ENCODE measurements around the gene LARP4. TPM values are rescaled to one million over a fixed set of nuclear protein-coding genes. Genes with fewer than 3 reads are reported as not detected.
A peak's percentile ranks its signal among the peaks of the same experiment; 100 is the strongest.

The LARP4 gene
- total and polyA plus RNA-seq, 2 experiments from 2014 or later, result 59.1 to 88.8 TPM

- H3K4me3 Mint-ChIP-seq, result no peak overlapping the region
- ATAC-seq, result no peak
Measured at GRCh38 chr12:50380761-50381325, 19.8 kb upstream of the LARP4 start.

GRCh38 chr12:50387487-50387886 lies 13.2 kb upstream of the LARP4 start:
- Histone ChIP-seq H3K4me2 (peak overlapping the region; percentile 68), H3K9me2 (ENCODE audit: insufficient read depth) (no peaks in the 10 kb centered on the region), H3K4me1 (ENCODE audit: insufficient read depth) (peaks cover 25% of the 10 kb centered on the region), H3K79me2 (replicated peaks; ENCODE audit: insufficient read depth) (no peaks in the 10 kb centered on the region), H3K27ac (ENCODE audit: low read depth) (peak overlapping the region; percentile 52), H4K20me1 (replicated peaks; ENCODE audit: insufficient read depth) (no peaks in the 10 kb centered on the region), H3K36me3 (ENCODE audit: insufficient read depth) (no peaks in the 10 kb centered on the region), H3K4me3 (peak overlapping the region; percentile 27; the same call in 1 of the 2 replicates), H2AFZ (peak overlapping the region; percentile 76), H3K27me3 (ENCODE audit: insufficient read depth) (no peaks in the 10 kb centered on the region), H3F3A (replicated peaks; ENCODE audit: low read depth) (0 out of 2 replicates have a peak, but pooled peaks cover 4% of the 10 kb centered on the region)
- DNase-seq (ENCODE audit: low spot score) (no peak), ATAC-seq (peak; percentile 15; the same call in 2 of the 3 replicates)
- no peak for TF ChIP-seq ZNF114 (CRISPR knock-in tag; IDR thresholded peaks at IDR 0.05)
- H3K27ac Mint-ChIP-seq, result peak overlapping the region; percentile 54
- no peaks in the 10 kb centered on the region for H3K36me3 Mint-ChIP-seq (ENCODE audit: low read depth)
- no peaks in the 10 kb centered on the region for H3K9me3 Mint-ChIP-seq
- peak overlapping the region; percentile 52; the same call in 1 of the 3 replicates for H3K4me3 Mint-ChIP-seq
- peaks cover 4% of the 10 kb centered on the region for H3K27me3 Mint-ChIP-seq (ENCODE audit: insufficient read depth, low read depth, poor library complexity)
- H3K4me1 Mint-ChIP-seq, result peaks cover 24% of the 10 kb centered on the region

More at GRCh38 chr12:50380761-50381325, 19.8 kb upstream of the LARP4 start:
- no peak overlapping the region for H2AFZ ChIP-seq
- no peak for DNase-seq (ENCODE audit: low spot score)
- no peak overlapping the region for H3K27ac ChIP-seq (ENCODE audit: low read depth)
- H3K4me1 ChIP-seq (ENCODE audit: insufficient read depth), result no peaks in the 10 kb centered on the region
- H3K27me3 ChIP-seq (ENCODE audit: insufficient read depth), result no peaks in the 10 kb centered on the region
- Mint-ChIP-seq H3K4me1 (no peaks in the 10 kb centered on the region; the same call in 2 of the 3 replicates), H3K27me3 (ENCODE audit: insufficient read depth, low read depth, poor library complexity) (peaks cover 3% of the 10 kb centered on the region), H3K27ac (no peak overlapping the region), H3K36me3 (ENCODE audit: low read depth) (no peaks in the 10 kb centered on the region), H3K9me3 (no peaks in the 10 kb centered on the region)
- H3K9me2 ChIP-seq (ENCODE audit: insufficient read depth), result no peaks in the 10 kb centered on the region
- H3K36me3 ChIP-seq (ENCODE audit: insufficient read depth), result no peaks in the 10 kb centered on the region
- H3F3A ChIP-seq (replicated peaks; ENCODE audit: low read depth), result no peaks in the 10 kb centered on the region
- H3K4me3 ChIP-seq, result no peak overlapping the region
- H3K79me2 ChIP-seq (replicated peaks; ENCODE audit: insufficient read depth), result no peaks in the 10 kb centered on the region
- no peaks in the 10 kb centered on the region for H4K20me1 ChIP-seq (replicated peaks; ENCODE audit: insufficient read depth)
- no peak for TF ChIP-seq ZNF331 (CRISPR knock-in tag; IDR thresholded peaks at IDR 0.05; ENCODE audit: low read depth)
- no peak overlapping the region for H3K4me2 ChIP-seq

GRCh38 chr12:50387972-50388478 lies 12.7 kb upstream of the LARP4 start:
- H3F3A ChIP-seq (replicated peaks; ENCODE audit: low read depth), result 0 out of 2 replicates have a peak, but pooled peaks cover 4% of the 10 kb centered on the region
- H3K9me2 ChIP-seq (ENCODE audit: insufficient read depth), result no peaks in the 10 kb centered on the region
- DNase-seq (ENCODE audit: low spot score), result peak; percentile 48
- H3K4me2 ChIP-seq, result peak overlapping the region; percentile 68
- ATAC-seq, result peak; percentile 88
- no peaks in the 10 kb centered on the region for H3K36me3 Mint-ChIP-seq (ENCODE audit: low read depth)
- peaks cover 4% of the 10 kb centered on the region for H3K27me3 Mint-ChIP-seq (ENCODE audit: insufficient read depth, low read depth, poor library complexity)
- no peaks in the 10 kb centered on the region for H3K9me3 Mint-ChIP-seq
- H3K4me1 ChIP-seq (ENCODE audit: insufficient read depth), result peaks cover 25% of the 10 kb centered on the region
- H3K27me3 ChIP-seq (ENCODE audit: insufficient read depth), result no peaks in the 10 kb centered on the region
- H3K4me3 Mint-ChIP-seq, result peak overlapping the region; percentile 52
- H3K36me3 ChIP-seq (ENCODE audit: insufficient read depth), result no peaks in the 10 kb centered on the region
- peak overlapping the region; percentile 76 for H2AFZ ChIP-seq
- no peaks in the 10 kb centered on the region for H3K79me2 ChIP-seq (replicated peaks; ENCODE audit: insufficient read depth)
- H4K20me1 ChIP-seq (replicated peaks; ENCODE audit: insufficient read depth), result no peaks in the 10 kb centered on the region
- peak overlapping the region; percentile 52 for H3K27ac ChIP-seq (ENCODE audit: low read depth)
- H3K4me3 ChIP-seq, result peak overlapping the region; percentile 27; the same call in 1 of the 2 replicates
- H3K27ac Mint-ChIP-seq, result peak overlapping the region; percentile 54
- H3K4me1 Mint-ChIP-seq, result peaks cover 24% of the 10 kb centered on the region
- TF ChIP-seq POLR2AphosphoS5 (IDR thresholded peaks at IDR 0.05; ENCODE audit: low read depth), result no peak
- TF ChIP-seq ETS1 (IDR thresholded peaks at IDR 0.05), result no peak
- no peak for TF ChIP-seq ZNF331 (CRISPR knock-in tag; IDR thresholded peaks at IDR 0.05; ENCODE audit: low read depth)
- TF ChIP-seq CREB1 (CRISPR knock-in tag; IDR thresholded peaks at IDR 0.05; ENCODE audit: low read depth), result no peak
- no peak for TF ChIP-seq NANOG (IDR thresholded peaks at IDR 0.05; ENCODE audit: borderline replicate concordance)
- no peak for TF ChIP-seq CTCF (conservative IDR thresholded peaks at IDR 0.05; ENCODE audit: low read depth in 2 of 2)
